ENCODE data around the gene SLC37A3.

DNA sequence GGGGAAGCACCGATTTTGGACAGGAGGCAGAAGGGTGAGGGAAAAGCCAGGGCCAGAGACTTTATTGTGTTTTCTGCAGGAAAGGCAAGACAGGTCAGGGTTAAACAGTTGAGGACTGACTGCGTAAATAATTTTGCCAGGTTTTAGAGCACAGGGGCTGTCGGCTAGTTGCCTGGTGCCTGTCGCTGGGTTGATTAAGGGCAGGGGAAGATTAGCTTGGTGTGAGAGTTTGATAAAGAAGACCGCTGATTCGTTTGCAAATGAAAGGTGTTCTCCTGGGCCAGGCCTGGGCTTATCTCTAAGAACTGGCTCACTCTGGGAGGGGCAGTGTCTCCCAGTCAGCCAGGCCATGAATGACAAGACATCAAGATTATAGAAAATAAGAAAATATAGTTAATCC is 75.6 kb downstream of the SLC37A3 start:
- TF ChIP-seq, protein P1, sequence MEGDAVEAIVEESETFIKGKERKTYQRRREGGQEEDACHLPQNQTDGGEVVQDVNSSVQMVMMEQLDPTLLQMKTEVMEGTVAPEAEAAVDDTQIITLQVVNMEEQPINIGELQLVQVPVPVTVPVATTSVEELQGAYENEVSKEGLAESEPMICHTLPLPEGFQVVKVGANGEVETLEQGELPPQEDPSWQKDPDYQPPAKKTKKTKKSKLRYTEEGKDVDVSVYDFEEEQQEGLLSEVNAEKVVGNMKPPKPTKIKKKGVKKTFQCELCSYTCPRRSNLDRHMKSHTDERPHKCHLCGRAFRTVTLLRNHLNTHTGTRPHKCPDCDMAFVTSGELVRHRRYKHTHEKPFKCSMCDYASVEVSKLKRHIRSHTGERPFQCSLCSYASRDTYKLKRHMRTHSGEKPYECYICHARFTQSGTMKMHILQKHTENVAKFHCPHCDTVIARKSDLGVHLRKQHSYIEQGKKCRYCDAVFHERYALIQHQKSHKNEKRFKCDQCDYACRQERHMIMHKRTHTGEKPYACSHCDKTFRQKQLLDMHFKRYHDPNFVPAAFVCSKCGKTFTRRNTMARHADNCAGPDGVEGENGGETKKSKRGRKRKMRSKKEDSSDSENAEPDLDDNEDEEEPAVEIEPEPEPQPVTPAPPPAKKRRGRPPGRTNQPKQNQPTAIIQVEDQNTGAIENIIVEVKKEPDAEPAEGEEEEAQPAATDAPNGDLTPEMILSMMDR (IDR thresholded peaks at IDR 0.05; ENCODE audit: poor library complexity), result no peak
- TF ChIP-seq EZH2 (IDR thresholded peaks at IDR 0.05; ENCODE audit: borderline replicate concordance) (no peak), EZH2phosphoT487 (IDR thresholded peaks at IDR 0.05; ENCODE audit: low read depth, severe bottlenecking, unreplicated experiment) (no peak)
